HL-60 (cell line): ENCODE results near the gene MAD1L1.

Source experiments
- CTCF ChIP-seq: IDR thresholded peaks from one replicate; pipeline ENCODE4 v1.5.1; 2011; ENCODE audit warnings: low read length, control low read depth, inconsistent platforms; ENCODE audit not compliant: insufficient read depth
- GABPA ChIP-seq: IDR thresholded peaks from 2 replicates; pipeline ENCODE4 v1.6.1; 2012; ENCODE audit warnings: low read depth
- POLR2AphosphoS5 ChIP-seq: IDR thresholded peaks from 2 replicates; pipeline ENCODE4 v1.6.1; 2012; ENCODE audit warnings: low read depth
- REST ChIP-seq: IDR thresholded peaks from 2 replicates; pipeline ENCODE4 v1.6.1; 2012; ENCODE audit warnings: low read depth; ENCODE audit not compliant: insufficient replicate concordance
- SPI1 ChIP-seq: IDR thresholded peaks from 2 replicates; pipeline ENCODE4 v1.6.1; 2012; ENCODE audit warnings: low read depth, mild to moderate bottlenecking, borderline replicate concordance

- TF ChIP-seq CTCF (no peak), REST (no peak), POLR2AphosphoS5 (no peak), SPI1 (no peak), GABPA (no peak)
Observed at GRCh38 chr7:1888425-1888824, 344.3 kb downstream of the MAD1L1 start.
